HG02571 (cell line): ENCODE measurements around the gene MAN1C1.
"Not testable (repeated sequence)": the region's sequence is repeated elsewhere in the genome, so short reads cannot be mapped to it uniquely, and the experiment has no call there.

Experiments used
- ATAC-seq: cut with Tn5 transposase; IDR thresholded peaks from one replicate; pipeline ENCODE4 v1.9.1; 2021; ENCODE audit warnings: mild to moderate bottlenecking, moderate library complexity; ENCODE audit not compliant: unreplicated experiment

The MAN1C1 gene

GRCh38 chr1:25731626-25732370, 115.2 kb downstream of the MAN1C1 start:
- ATAC-seq = no peak

- no peak for ATAC-seq
Measured at GRCh38 chr1:25732821-25733220, 116.2 kb downstream of the MAN1C1 start.

GRCh38 chr1:25733271-25733670, 116.7 kb downstream of the MAN1C1 start:
- no peak for ATAC-seq

- ATAC-seq = not testable (repeated sequence)
Measured at GRCh38 chr1:25734991-25735390, 118.4 kb downstream of the MAN1C1 start.

- no peak for ATAC-seq
Measured at GRCh38 chr1:25735956-25736529, 119.5 kb downstream of the MAN1C1 start.

DNA sequence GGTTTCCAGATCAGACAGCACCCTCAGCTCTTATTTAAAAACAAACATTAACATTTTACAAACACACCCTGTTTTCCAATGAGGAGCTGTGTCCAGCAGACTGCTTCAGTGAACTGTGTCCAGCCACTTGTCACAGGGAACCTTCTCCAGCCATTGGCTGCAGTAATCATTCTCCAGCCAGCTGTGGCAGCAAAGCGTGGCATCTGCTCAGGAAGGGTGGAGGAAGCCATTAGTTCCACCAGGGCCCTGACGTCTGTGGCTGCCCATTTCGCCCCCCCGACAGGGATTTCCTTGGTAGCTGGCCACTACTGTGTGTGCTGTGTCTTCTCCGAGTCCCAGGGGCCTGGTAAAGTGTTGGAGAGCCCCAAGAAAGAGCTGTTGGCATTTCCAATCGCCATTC, 120.5 kb downstream of the MAN1C1 start:
- no peak for ATAC-seq

DNA sequence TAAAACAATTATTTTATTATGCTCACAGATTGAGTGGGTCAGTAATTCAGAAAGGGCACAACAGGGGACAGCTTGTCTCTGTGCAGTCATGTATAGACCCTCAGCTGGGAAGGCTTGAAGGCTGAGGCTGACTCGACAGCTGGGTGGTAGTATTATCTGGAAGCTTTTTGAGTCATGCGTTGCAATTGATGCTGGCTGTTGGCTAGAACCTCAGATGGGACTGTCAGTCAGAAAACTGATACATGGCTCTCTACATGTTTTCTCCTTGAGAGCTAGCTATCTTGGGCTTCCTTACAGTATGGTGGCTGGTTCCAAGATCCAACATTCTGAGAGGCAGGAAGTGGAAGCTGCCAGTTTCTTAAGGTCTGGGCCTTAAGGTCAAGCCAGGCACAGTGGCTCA, 121.9 kb downstream of the MAN1C1 start:
- no peak for ATAC-seq

GRCh38 chr1:25739341-25739740, 122.8 kb downstream of the MAN1C1 start:
- ATAC-seq = no peak

GRCh38 chr1:25740071-25740470, 123.5 kb downstream of the MAN1C1 start:
- ATAC-seq = no peak

DNA sequence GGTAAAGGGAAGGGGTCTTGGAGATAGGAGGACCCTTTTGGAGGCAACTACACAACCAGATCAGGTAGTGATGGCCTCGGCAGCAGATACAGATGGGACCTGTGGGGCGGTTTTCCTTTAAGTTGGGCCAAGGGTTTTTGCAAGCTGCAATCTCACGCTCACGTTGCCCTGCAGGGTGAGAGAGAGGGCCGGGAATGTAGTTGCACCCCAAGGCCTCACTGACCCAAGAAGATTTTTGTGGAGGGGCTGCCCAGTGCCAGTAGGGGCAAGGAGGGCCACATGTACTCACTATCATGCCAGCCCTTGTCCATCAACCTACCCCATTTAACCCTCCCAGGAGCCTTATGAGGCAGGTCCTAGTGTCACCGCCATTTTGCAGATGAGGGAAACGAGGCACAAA, 125.7 kb downstream of the MAN1C1 start:
- no peak for ATAC-seq

DNA sequence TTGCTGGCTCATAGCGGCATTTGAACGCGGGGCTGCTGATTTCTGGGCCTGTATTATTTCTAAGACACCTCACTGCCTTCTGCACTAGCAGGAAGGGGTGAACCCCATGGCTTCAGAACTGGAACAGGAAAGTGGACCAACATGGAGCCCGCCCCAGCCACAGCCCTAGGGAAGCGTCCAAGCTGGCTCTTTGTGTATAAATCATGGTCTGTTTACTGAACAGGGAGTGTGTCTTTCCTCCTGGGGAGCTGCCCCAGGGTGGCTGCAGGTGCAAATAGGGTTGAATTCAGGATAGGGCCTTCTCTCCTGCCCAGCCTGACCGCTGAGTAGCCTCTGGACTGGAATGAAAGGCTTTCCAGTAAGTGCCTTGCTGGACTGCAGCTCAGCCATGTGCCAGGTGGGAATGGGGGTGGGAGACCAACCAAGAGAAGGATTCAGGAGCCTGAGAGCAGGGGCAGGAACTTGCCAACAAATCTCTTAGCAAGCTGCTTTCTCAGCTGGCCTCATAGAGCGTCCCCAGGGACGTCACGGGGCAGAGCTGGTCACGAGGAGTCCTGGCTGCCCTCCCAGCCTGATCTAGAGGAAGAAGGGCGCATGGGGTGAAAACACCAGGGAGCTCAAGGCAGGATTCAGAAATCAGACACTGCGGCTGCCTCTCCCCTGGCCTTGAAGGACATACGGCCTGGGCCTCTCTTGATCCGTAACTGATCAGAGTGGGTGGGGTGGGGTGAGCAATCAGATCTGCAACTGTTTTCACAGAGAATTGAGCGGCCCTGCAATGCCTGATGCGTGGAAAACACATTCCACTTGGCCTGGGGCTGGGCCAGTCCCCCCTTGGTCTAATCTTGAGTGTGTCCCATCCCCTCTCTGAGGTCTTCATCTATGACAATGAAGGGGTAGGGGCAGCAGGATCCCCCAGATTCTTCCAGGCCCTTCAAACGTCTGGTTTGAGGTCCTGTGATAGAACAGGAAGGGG, 126.9 kb downstream of the MAN1C1 start:
- ATAC-seq = no peak

- ATAC-seq = no peak
Measured at GRCh38 chr1:25744140-25744581, 127.6 kb downstream of the MAN1C1 start.

DNA sequence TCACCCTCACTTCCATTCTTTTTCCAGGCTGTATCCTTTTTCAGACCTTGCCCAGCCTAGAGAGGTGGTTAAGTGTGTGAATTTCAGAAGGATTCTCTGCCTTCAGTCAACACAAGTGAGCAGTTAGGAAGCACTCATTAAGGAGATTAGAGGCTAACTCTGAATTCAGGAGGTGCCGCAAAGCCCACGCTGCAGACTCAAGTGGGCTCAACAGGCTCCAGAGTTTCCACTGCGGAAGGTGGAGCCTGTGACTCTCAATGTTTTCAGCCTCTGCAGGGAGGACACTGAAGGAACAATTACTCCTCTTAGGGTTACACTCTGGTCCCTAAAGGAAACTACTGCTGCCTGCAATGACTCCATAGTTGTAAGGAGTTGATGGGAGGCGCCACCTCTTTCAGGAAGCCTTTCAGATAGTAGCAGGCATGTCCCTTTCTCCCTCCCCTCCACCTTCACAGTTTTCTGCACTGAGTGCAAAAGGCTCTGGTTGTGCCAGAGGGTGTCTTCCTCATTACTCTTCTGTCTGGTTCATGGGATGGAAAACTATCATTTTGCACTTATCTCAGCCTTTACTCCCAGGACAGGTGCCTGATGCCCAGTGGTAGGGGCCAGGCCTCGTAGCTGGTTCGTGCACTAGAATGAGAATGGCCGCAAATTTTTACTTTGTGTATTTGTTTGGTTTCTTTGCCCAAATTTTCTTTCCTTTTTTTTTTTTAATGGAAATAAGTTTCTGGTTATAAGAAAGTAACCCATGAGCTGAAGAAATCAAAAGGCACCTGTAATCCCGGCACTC, 128.2 kb downstream of the MAN1C1 start:
- no peak for ATAC-seq

DNA sequence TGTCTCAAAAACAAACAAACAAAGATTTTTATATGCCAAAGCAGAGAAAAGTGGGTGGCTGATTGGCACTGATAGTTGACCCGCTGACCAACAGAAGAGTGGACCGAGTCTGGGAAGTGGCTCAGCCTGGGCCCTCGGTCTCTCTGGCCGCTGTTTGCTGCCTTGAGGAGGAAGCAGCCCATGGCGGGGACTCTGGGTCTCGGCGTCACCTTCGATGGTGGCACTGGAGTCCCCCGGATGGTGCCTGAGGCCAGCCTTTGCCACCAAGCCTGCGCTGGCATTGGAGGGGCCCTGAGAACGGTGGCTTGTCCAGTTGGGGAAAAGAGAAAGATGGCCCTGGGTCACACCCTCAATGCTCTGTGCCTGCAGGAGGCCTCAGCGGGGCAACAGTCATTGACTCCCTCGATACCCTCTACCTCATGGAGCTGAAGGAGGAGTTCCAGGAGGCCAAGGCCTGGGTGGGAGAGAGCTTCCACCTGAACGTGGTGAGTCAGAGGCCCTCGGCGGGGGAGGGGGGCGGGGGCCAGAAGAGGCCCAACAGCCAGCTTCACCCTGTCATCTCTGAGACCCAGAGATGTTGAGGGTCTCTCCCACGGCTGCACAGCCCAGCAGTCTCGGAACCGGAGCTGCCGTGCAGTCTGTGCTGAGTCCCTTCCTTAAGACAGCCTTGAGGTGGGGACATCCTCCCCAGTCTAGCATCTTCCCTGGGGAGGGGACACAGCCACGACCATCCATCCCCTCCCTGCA, 129.9 kb downstream of the MAN1C1 start:
- ATAC-seq = no peak

- ATAC-seq = no peak
Measured at GRCh38 chr1:25747046-25747719, 130.6 kb downstream of the MAN1C1 start.

GRCh38 chr1:25748531-25749205, 132.1 kb downstream of the MAN1C1 start:
- no peak for ATAC-seq

GRCh38 chr1:25750923-25751605, 134.5 kb downstream of the MAN1C1 start:
- ATAC-seq = no peak

- ATAC-seq = no peak
Measured at GRCh38 chr1:25754470-25755181, 138.0 kb downstream of the MAN1C1 start.
